KOPT-K1 (cell line): ENCODE measurements around the gene ERFE.

Experiments used
- H3K27ac ChIP-seq: fragments of 200-600 bp; sonication (generic); 2 replicates; pipeline ENCODE4 v1.5.1; 2016; ENCODE audit warnings: antibody characterized with exemption, mild to moderate bottlenecking, low read depth, low read length; ENCODE audit not compliant: poor library complexity, severe bottlenecking
- H3K36me3 ChIP-seq: fragments of 200-600 bp; sonication (generic); 2 replicates; pipeline ENCODE4 v1.5.1; 2017; ENCODE audit warnings: antibody characterized with exemption, mild to moderate bottlenecking, low read length, moderate library complexity; ENCODE audit not compliant: insufficient read depth
- H3K9me3 ChIP-seq: fragments of 200-600 bp; sonication (generic); 2 replicates; pipeline ENCODE4 v1.5.1; 2017; ENCODE audit warnings: antibody characterized with exemption, low read length, mild to moderate bottlenecking; ENCODE audit not compliant: insufficient read depth, poor library complexity, severe bottlenecking

The ERFE gene

DNA sequence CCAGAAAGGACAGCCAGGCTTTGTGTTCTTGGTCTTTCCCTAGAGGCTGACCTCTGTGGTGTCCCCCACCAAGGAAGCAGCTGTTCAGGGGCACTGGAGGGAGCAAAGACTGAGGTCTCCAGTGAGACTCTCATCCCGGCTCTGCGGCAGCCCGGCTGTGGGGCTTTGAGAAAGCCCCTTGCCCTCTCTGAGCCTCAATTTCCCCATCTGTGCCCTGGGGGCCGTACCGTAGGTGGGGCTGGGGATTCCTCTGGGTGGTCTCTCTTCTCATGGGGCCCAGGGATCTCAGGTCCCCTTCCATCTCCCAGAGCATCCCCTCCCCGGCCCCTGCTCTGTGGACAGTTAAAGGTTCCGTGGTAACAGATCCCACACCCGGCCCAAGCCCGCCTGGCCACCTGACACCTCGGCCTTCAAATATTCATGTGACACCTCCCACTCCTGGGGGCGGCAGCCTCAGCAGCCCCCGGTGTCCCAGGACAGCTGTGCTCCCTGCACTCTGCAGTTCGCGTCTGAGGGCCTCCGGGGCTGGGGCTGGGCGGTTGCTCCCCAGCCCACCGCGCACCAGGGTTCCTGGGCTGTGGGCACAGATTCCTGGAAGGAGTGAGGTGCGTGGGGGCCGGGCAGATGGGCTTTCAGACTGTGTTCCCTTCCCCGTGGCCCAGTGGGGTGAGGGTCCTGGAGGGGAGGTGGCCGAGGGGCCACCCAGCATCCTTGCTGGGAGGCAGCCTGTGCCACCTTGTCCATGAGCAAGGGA, 35.4 kb upstream of the ERFE start:
- Histone ChIP-seq H3K9me3 (no peaks in the 10 kb centered on the region), H3K27ac (no peak overlapping the region), H3K36me3 (no peaks in the 10 kb centered on the region)

DNA sequence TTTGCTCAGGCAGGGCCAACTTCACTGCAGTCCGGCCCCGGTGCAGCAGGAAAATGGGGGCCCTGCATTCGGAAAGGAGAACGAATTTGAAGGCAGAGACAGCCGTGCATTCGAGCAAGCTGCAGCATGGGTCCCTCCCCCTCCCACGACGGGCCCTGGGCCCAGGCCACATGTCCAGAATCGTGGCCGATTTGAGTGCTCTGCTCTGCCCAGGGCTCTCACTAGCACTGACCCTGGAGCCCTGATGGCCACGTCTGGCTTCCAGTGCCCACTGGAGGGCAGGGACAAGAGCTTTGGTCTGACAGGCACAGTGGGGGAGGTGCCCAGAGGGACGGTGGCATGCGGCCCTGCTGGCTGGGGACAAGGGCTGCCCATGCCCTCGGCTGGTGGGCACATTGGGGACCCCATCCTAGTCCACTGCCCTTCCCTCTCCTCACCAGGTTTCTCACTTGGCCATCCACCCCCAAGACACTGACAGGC, 34.7 kb upstream of the ERFE start:
- no peak overlapping the region for H3K27ac ChIP-seq
- H3K9me3 ChIP-seq: no peaks in the 10 kb centered on the region
- no peaks in the 10 kb centered on the region for H3K36me3 ChIP-seq

DNA sequence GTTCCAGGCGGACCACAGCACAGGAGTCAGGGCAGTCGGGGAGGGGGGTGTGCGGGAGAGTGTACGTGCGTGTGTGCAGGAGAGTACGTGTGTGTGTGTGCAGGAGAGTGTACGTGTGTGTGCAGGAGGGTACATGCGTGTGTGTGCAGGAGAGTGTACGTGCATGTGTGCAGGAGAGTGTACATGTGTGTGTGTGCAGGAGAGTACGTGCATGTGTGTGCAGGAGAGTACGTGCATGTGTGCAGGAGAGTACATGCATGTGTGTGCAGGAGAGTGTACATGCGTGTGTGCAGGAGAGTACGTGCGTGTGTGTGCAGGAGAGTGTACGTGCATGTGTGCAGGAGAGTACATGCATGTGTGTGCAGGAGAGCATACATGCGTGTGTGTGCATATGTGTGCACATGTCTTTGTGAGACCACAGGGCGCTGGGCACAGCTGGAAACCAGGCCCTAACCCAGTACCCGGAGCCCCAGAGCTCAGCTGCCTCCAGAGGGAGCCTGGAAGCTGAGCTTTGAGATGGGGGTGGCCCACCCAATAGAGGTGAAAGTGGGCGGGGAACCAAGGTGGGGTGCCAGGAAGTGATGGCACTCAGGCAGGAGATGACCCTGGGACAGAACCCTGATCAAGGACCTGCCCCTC, 34.2 kb upstream of the ERFE start:
- H3K27ac ChIP-seq: no peak overlapping the region
- H3K36me3 ChIP-seq: no peaks in the 10 kb centered on the region
- H3K9me3 ChIP-seq: no peaks in the 10 kb centered on the region

DNA sequence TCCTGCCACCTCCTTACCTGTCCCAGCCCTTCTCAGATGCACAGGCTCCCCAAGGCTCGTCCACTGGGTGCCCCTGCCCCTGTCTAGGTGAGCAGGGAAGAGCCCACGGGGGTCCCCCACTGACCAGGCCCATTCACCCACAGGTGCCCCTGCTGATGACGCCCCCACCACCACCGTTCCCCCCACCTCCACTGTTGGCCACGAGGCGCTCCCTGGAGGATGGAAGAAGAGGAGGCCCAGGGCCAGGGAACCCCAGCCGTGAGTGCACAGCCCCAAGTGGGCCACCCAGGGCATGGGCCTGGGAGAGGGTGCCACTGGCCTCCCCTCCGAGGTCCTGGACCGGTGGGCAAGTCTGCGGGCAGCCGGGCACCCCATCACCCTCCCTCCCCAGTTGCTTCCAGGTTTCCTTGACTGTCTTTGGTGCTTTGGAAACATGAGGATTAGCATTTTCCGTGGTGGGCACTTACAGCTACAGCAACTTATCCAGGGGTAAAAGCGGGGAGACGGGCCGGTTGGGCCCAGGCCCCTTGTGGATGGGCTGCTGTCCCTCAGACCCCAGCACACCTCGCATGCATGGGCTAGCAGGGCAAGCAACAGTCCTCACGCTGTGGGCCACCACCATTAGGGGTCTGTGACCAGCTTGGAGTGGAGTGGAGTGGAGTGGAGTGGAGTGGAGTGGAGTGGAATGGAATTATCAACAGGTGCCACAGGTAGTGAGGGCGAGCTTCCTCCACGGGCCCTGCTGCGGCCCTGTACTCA, 33.5 kb upstream of the ERFE start:
- H3K9me3 ChIP-seq: no peaks in the 10 kb centered on the region
- no peak overlapping the region for H3K27ac ChIP-seq

DNA sequence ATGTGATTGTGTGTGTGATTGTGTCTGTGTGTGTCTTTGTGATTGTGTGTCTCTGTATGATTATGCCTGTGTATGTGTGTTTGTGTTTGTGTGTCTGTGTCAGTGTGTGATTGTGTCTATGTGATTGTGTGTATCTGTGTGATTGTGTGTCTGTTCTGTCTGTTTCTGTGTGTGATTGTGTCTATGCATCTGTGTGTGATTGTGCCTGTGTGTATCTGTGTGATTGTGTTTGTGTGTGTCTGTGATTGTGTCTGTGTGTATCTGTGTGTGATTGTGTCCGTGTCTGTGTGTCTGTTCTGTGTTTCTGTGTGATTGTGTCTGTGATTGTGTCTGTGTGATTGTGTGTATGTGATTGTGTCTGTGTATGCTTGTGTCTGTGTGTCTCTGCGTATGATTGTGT, 32.4 kb upstream of the ERFE start:
- no peaks in the 10 kb centered on the region for H3K36me3 ChIP-seq
- H3K9me3 ChIP-seq: no peaks in the 10 kb centered on the region
- no peak overlapping the region for H3K27ac ChIP-seq

More for the DNA sequence above, 33.5 kb upstream of the ERFE start:
- H3K36me3 ChIP-seq: no peaks in the 10 kb centered on the region

DNA sequence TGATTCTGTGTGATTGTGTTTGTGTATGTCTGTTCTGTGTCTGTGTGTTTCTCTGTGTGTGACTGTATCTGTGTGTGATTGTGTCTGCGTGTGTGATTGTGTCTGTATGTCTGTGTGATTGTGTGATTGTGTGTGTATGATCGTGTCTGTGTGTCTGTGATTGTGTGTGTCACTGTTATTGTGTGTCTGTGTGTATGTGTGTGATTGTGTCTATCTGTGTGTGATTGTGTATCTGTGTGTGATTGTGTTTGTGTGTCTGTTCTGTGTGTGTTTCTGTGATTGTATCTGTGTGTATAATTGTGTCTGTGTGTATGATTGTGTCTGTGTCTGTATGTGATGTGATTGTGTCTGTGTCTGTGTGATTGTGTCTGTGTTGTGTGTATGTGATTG, 32.0 kb upstream of the ERFE start:
- H3K27ac ChIP-seq: no peak overlapping the region

DNA sequence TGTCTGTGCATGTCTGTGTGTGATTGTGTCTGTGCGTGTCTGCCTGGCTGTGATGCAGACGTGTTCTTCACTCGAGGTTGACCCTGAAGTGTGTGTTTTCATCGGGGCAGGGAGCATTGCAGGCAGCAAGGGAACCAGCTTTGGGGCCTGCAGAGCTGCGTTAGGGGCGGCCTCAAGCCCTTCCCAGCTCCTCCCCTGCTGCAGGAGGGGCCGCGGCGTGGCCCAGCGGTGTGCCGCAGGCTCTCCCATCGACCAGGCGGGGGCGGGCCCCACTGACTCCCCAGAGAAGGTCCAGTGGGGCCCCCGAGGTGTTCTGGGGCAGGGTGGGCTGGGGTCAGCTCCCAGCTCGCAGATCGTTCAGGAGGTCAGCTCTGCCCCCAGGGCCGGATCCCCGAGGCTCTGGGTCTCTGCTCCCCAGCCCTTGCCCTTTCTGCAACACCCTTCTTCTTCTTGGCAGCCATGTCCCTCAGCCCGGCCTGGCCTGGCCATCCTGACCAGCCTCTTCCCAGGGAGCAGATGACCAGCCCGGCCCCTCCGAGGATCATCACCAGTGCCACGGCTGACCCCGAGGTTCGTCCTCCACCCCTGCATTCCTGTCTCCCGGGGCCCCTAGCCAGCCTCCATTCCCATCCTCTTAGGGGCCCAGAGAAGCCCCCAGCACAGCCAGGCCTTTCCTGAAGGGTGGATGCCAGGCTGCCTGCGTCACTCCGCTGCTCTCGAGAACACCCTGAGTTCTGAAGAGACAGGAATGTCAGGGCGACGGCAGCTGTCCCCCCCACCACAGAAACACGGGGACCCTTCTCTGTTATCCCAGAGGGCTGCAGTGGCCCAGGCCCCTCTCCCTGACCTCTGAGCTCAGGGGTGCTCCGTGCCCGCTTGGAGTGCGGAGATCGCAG, 31.4 kb upstream of the ERFE start:
- Histone ChIP-seq H3K27ac (no peak overlapping the region), H3K9me3 (no peaks in the 10 kb centered on the region), H3K36me3 (no peaks in the 10 kb centered on the region)

More for the DNA sequence above, 32.0 kb upstream of the ERFE start:
- H3K9me3 ChIP-seq: no peaks in the 10 kb centered on the region
- no peaks in the 10 kb centered on the region for H3K36me3 ChIP-seq

DNA sequence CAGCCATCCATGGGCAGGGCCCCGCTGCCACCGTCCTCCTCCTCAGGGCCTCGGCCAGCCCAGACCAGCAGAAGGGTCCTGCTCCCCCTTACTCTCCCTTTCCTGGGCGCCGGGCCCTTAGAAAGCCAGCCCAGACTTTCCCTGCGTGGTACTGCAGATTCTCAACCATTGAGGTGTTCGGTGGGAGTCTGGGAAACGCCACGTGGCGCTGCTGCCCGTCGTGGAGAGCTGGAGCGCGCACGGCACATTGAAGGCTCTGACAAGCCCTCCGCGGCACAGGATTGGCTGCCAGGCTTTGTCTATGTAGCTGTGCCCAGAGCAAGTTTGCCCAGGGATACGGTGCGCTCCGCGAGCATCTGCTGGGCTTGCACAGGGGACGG, 30.7 kb upstream of the ERFE start:
- Histone ChIP-seq H3K36me3 (no peaks in the 10 kb centered on the region), H3K27ac (no peak overlapping the region), H3K9me3 (no peaks in the 10 kb centered on the region)

DNA sequence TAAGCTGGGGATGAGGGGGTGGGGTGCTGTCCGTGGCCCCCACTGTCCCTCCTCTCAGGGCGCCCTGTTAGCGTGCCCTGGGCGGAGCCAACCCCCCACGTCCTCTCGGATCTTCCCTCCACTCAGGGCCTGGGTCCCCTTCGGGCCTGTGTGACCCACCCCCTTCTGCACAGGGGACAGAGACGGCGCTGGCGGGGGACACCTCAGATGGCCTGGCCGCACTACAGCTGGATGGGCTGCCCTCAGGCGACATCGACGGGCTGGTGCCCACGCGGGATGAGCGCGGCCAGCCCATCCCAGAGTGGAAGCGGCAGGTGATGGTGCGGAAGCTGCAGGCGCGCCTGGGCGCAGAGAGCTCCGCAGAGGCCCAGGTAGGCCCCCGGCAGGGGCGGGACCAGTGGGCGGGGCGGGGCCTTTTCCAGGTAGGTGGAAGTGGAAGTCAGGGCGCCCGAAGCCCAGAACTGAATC, 30.2 kb upstream of the ERFE start:
- no peaks in the 10 kb centered on the region for H3K36me3 ChIP-seq

DNA sequence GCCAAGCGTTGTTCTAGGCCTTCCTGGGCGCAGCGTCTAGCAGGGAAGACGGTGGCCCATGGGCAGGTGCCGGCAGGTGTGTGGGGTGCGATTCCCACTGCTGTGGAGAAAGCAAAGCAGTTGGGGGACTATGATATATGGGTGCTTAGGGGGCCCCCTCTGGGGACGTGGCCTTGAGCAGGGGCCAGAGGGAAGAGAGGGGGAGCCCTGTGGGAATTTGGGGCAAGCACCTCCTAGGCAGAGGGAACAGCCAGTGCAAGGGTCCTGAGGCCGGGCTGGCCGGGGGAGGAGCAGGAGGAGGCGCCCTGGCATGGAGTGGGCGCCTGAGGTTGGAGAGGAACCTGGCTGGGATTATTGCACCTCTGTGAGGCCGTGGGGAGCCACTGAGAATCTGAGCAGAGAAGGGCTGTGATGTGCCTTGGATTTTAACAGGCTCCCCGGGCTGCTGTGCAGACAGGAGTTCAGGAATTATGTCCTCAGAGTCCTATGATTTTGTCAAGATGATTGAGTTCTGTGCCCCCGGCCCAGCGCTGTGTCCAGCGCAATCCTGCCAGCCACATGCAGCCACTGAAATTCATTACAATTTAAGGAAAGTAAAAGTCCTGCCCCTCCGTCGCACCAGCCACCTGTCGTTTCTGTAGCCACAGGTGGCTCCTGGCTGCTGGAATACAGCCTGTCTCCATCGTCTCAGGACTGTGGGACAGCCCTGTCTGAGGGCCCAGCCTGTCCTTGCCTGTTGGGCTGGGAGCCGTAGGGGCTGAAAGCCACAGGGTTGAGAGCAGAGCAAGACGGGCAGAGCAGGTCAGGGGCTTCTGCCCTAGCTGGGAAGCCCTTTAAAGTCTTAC, 29.4 kb upstream of the ERFE start:
- Histone ChIP-seq H3K36me3 (no peaks in the 10 kb centered on the region), H3K27ac (no peak overlapping the region), H3K9me3 (no peaks in the 10 kb centered on the region)

More for the DNA sequence above, 30.2 kb upstream of the ERFE start:
- Histone ChIP-seq H3K27ac (no peak overlapping the region), H3K9me3 (no peaks in the 10 kb centered on the region)

DNA sequence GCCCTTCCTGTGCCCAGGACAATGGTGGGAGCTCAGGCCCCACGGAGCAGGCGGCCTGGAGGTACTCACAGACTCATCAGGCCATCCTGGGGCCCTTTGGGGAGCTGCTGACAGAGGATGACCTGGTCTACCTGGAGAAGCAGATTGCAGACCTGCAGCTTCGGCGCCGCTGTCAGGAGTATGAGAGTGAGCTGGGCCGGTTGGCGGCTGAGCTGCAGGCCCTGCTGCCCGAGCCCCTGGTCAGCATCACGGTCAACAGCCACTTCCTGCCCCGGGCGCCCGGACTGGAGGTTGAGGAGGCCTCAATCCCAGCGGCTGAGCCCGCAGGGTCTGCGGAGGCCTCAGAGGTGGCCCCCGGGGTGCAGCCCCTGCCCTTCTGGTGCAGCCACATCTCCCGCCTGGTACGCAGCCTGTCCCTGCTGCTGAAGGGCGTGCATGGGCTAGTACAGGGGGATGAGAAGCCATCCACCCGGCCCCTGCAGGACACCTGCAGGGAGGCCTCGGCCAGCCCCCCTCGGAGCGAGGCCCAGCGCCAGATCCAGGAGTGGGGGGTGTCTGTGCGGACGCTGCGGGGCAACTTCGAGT, 28.6 kb upstream of the ERFE start:
- Histone ChIP-seq H3K27ac (no peak overlapping the region), H3K36me3 (no peaks in the 10 kb centered on the region), H3K9me3 (no peaks in the 10 kb centered on the region)

DNA sequence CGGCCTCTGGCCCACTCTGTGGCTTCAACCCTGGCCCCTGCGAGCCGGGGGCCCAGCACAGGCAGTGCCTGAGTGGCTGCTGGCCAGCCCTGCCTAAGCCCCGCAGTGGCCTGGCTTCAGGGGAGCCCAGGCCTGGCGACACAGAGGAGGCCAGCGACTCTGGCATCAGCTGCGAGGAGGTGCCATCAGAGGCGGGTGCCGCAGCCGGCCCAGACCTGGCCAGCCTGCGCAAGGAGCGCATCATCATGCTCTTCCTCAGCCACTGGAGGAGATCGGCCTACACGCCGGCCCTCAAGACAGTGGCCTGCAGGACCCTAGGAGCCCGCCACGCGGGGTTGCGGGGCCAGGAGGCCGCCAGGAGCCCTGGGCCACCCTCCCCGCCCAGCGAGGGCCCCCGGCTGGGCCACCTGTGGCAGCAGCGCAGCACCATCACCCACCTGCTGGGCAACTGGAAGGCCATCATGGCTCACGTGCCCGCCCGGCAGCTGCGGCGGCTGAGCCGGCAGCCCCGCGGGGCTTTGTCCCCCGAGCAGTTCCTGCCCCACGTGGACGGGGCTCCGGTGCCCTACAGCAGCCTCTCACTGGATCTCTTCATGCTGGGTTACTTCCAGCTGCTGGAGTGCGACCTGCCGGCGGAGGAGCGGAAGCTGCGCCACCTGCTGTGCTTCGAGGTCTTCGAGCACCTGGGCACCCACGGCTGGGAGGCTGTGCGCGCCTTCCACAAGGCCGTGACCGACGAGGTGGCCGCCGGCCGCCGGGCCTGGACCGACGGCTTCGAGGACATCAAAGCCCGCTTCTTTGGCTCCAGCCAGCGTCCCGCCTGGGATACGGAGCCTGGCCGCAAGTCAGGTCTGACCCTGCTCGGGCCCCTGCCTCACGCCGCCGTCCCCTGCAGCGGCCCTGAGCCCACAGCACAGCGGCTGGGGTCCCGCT, 27.8 kb upstream of the ERFE start:
- no peaks in the 10 kb centered on the region for H3K9me3 ChIP-seq
- no peaks in the 10 kb centered on the region for H3K36me3 ChIP-seq
- H3K27ac ChIP-seq: no peak overlapping the region
